Measurements from ENCODE around the gene FPGT. TPM values are rescaled to one million over a fixed set of nuclear protein-coding genes. Genes with fewer than 3 reads are reported as not detected.
"Not testable (repeated sequence)": the region's sequence is repeated elsewhere in the genome, so short reads cannot be mapped to it uniquely, and the experiment has no call there.

FPGT gene
- total RNA-seq, 1 experiment from 2014 or later = 19.1 TPM

DNA sequence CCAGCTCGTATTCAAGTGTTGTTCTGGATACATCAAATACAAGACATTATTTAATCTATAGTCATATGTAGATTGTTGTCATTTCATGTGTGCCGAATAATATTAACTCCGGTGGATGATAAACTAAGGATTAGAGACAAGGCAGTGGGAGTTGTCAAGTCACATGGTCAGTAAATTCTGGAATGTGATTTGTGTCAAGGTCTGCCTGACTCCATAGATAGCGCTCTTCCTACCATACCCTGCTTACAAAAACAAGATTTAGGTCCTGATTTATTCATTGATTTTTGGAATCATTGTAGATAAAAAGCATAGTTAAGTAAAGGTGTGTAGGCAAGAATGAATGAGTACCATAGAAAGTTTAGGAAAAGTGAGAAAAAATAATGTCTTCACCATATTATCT, 39.7 kb downstream of the FPGT start:
- intact Hi-C loops (cut with micrococcal nuclease; ENCODE audit: unreplicated experiment) = no loop called here
- Mint-ChIP-seq H3K36me3 (ENCODE audit: insufficient read depth, unreplicated experiment) (no peaks in the 10 kb centered on the region), H3K27me3 (ENCODE audit: unreplicated experiment) (no peaks in the 10 kb centered on the region), H3K9me3 (ENCODE audit: low read depth, unreplicated experiment) (peaks cover 9% of the 10 kb centered on the region), H3K27ac (ENCODE audit: unreplicated experiment) (no peak overlapping the region), H3K4me3 (ENCODE audit: low read depth, unreplicated experiment) (no peak overlapping the region), H3K4me1 (ENCODE audit: low read depth, unreplicated experiment) (no peaks in the 10 kb centered on the region)
- BruUV-seq (replicated peaks) = no TSS peak
- TF ChIP-seq, protein P1, sequence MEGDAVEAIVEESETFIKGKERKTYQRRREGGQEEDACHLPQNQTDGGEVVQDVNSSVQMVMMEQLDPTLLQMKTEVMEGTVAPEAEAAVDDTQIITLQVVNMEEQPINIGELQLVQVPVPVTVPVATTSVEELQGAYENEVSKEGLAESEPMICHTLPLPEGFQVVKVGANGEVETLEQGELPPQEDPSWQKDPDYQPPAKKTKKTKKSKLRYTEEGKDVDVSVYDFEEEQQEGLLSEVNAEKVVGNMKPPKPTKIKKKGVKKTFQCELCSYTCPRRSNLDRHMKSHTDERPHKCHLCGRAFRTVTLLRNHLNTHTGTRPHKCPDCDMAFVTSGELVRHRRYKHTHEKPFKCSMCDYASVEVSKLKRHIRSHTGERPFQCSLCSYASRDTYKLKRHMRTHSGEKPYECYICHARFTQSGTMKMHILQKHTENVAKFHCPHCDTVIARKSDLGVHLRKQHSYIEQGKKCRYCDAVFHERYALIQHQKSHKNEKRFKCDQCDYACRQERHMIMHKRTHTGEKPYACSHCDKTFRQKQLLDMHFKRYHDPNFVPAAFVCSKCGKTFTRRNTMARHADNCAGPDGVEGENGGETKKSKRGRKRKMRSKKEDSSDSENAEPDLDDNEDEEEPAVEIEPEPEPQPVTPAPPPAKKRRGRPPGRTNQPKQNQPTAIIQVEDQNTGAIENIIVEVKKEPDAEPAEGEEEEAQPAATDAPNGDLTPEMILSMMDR (IDR thresholded peaks at IDR 0.05; ENCODE audit: unreplicated experiment) = no peak
- DNase-seq = no peak
- CTCF ChIA-PET = no interaction called here

DNA sequence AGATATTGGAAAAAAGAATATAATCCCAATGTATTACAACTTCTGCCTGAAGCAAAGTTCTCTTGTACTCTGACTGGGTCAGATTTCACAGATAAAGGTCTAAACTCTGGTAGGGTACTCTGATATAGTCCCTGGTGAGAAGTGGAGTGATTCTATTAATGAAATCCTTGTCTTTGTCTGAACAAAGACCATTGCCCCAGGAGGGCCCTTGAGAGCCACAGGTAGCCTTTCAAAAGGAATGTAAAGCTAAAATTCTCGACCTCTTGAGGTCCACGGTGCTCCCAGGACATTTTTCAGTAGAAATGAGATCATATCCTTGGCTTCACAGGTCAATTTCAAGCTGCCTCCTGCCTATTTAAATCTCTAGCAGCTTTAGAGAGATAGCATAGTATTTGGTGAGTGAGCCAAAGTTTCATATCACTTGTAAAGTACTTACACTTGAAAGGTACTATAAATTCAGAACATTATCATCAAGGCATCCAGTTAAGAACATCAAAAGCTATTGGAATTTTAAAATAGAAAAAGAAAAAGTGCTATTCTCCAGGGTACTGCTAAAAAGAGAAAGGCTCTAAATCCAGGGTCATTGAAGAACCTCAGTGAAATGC, 47.2 kb downstream of the FPGT start:
- no TSS peak for BruUV-seq (replicated peaks)
- intact Hi-C loops (cut with micrococcal nuclease; ENCODE audit: unreplicated experiment) = no loop called here
- CTCF ChIA-PET = no interaction called here

DNA sequence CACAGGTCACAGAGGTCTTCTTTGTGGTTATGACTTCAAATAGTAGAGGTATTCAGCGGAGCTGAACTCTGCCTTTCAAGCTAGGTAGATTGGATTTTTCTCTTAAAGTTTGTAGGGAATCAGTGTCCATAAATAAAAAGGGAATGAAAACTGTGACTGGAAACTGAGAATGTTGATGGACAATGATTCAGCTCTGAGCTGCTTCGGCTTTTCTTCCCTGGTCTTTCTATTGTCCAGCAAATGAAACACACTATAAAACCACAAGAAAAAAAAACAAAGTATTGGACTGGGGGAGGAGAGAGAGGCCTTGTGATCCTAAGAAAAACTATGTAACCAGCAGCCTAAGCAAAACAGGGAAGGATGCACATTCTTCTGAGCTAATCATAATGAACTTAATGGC, 48.3 kb downstream of the FPGT start:
- no TSS peak for BruUV-seq (replicated peaks)
- Mint-ChIP-seq H3K27ac (ENCODE audit: unreplicated experiment) (no peak overlapping the region), H3K4me3 (ENCODE audit: low read depth, unreplicated experiment) (no peak overlapping the region), H3K4me1 (ENCODE audit: low read depth, unreplicated experiment) (no peaks in the 10 kb centered on the region), H3K9me3 (ENCODE audit: low read depth, unreplicated experiment) (peaks cover 5% of the 10 kb centered on the region), H3K36me3 (ENCODE audit: insufficient read depth, unreplicated experiment) (no peaks in the 10 kb centered on the region), H3K27me3 (ENCODE audit: unreplicated experiment) (no peaks in the 10 kb centered on the region)
- CTCF ChIA-PET = no interaction called here
- no peak for DNase-seq
- intact Hi-C loops (cut with micrococcal nuclease; ENCODE audit: unreplicated experiment) = no loop called here
- TF ChIP-seq, protein P1 (IDR thresholded peaks at IDR 0.05; ENCODE audit: unreplicated experiment) = no peak

More for the DNA sequence above, 47.2 kb downstream of the FPGT start:
- Mint-ChIP-seq H3K9me3 (ENCODE audit: low read depth, unreplicated experiment) (peaks cover 5% of the 10 kb centered on the region), H3K27me3 (ENCODE audit: unreplicated experiment) (no peaks in the 10 kb centered on the region), H3K4me1 (ENCODE audit: low read depth, unreplicated experiment) (no peaks in the 10 kb centered on the region), H3K36me3 (ENCODE audit: insufficient read depth, unreplicated experiment) (no peaks in the 10 kb centered on the region), H3K4me3 (ENCODE audit: low read depth, unreplicated experiment) (no peak overlapping the region), H3K27ac (ENCODE audit: unreplicated experiment) (no peak overlapping the region)
- no peak for DNase-seq
- TF ChIP-seq, protein P1 (IDR thresholded peaks at IDR 0.05; ENCODE audit: unreplicated experiment) = no peak

DNA sequence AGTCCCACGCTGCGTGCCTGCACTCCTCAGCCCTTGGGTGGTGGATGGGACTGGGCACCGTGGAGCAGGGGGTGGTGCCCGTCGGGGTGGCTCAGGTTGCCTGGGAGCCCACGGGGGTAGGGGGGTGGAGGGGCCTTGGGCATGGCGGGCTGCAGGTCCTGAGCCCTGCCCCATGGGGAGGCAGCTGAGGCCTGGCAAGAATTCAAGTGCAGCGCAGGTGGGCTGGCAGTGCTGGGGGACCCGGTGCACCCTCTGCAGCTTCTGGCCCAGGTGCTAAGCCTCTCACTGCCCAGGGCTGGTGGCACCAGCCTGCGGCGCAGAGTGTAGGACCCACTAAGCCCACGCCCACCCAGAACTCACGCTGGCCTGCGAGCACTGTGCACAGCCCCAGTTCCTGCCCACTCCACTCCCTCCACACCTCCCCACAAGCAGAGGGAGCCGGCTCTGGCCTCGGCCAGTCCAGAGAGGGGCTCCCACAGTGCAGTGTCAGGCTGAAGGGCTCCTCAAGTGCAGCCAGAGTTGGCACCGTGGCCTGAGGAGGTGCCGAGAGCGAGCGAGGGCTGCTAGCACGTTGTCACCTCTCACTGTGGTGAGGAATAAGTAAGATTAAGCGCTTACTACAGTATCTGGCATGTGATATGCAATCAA, 50.0 kb downstream of the FPGT start:
- DNase-seq = no peak
- H3K27me3 Mint-ChIP-seq (ENCODE audit: unreplicated experiment) = no peaks in the 10 kb centered on the region
- H3K36me3 Mint-ChIP-seq (ENCODE audit: insufficient read depth, unreplicated experiment) = no peaks in the 10 kb centered on the region
- peaks cover 3% of the 10 kb centered on the region for H3K9me3 Mint-ChIP-seq (ENCODE audit: low read depth, unreplicated experiment)
- TF ChIP-seq, protein P1 (IDR thresholded peaks at IDR 0.05; ENCODE audit: unreplicated experiment) = no peak
- intact Hi-C loops (cut with micrococcal nuclease; ENCODE audit: unreplicated experiment) = no loop called here
- no peak overlapping the region for H3K4me3 Mint-ChIP-seq (ENCODE audit: low read depth, unreplicated experiment)
- no peak overlapping the region for H3K27ac Mint-ChIP-seq (ENCODE audit: unreplicated experiment)
- CTCF ChIA-PET = no interaction called here
- BruUV-seq (replicated peaks) = no TSS peak
- no peaks in the 10 kb centered on the region for H3K4me1 Mint-ChIP-seq (ENCODE audit: low read depth, unreplicated experiment)

DNA sequence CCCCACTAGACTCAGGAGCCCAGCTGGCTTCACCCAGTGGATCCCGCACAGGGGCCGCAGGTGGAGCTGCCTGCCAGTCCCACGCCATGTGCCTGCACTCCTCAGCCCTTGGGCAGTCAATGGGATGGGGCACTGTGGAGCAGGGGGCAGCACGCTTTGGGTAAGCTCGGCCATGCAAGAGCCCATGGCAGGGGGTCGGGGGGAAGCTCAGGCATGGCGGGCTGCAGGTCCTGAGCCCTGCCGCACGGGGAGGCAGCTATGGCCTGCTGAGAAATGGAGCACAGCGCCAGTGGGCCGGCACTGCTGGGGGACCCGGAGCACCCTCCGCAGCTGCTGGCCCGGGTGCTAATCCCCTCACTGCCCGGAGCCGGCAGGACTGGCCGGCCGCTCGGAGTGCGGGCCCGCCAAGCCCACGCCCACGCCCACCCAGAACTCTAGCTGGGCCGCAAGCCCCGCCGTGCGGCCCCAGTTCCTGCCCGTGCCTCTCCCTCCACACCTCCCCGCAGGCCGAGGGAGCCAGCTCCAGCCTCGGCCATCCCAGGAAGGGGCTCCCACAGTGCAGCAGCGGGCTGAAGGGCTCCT, 55.3 kb downstream of the FPGT start:
- H3K4me1 Mint-ChIP-seq (ENCODE audit: low read depth, unreplicated experiment); DNase-seq; H3K36me3 Mint-ChIP-seq (ENCODE audit: insufficient read depth, unreplicated experiment); H3K9me3 Mint-ChIP-seq (ENCODE audit: low read depth, unreplicated experiment); CTCF ChIA-PET; H3K4me3 Mint-ChIP-seq (ENCODE audit: low read depth, unreplicated experiment); H3K27ac Mint-ChIP-seq (ENCODE audit: unreplicated experiment); H3K27me3 Mint-ChIP-seq (ENCODE audit: unreplicated experiment); BruUV-seq (replicated peaks); intact Hi-C loops (cut with micrococcal nuclease; ENCODE audit: unreplicated experiment): not testable (repeated sequence)

Data from Calu3 (cell line).